Ovary (tissue), 3 donors: ENCODE measurements around the gene ERG.

Experiments
- EP300 ChIP-seq: sonication (generic); formaldehyde crosslinking; IDR thresholded peaks from one replicate; pipeline ENCODE4 v1.6.1; 2017; ENCODE audit warnings: antibody characterized with exemption
- TF ChIP-seq, protein P1 (sequence below), 3 donors: fragments of 450-650 bp in 2 of 3; fragments of 200-600 bp in 1 of 3; IDR thresholded peaks; one replicate each; pipeline versions ENCODE4 v1.5.1 to v1.8.0; 2016 to 2022; ENCODE audit warnings: antibody characterized with exemption in 3 of 3, mild to moderate bottlenecking in 1 of 3
- donor health status: DM: no; HTN: no; CAD: no.

DNA sequence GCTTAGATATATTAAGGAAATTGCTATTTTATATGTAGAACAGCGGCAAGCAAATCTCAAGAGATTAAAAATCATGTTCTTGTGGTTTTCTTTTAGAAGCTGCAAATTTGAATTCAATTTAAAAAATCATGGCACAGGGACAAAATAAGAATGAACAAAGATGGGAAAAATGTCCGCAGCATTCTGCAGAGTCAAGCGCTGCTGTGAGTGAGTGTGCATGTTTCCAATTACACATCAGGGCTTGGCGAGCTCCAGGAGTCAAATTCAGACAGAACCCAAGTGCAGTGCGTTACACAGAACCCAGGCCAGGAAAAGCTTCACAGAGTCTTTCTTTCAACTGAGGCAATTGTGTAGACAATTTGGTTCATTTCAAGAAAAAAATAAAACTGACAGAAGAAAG, 33.3 kb upstream of the ERG start:
- TF ChIP-seq, protein P1, sequence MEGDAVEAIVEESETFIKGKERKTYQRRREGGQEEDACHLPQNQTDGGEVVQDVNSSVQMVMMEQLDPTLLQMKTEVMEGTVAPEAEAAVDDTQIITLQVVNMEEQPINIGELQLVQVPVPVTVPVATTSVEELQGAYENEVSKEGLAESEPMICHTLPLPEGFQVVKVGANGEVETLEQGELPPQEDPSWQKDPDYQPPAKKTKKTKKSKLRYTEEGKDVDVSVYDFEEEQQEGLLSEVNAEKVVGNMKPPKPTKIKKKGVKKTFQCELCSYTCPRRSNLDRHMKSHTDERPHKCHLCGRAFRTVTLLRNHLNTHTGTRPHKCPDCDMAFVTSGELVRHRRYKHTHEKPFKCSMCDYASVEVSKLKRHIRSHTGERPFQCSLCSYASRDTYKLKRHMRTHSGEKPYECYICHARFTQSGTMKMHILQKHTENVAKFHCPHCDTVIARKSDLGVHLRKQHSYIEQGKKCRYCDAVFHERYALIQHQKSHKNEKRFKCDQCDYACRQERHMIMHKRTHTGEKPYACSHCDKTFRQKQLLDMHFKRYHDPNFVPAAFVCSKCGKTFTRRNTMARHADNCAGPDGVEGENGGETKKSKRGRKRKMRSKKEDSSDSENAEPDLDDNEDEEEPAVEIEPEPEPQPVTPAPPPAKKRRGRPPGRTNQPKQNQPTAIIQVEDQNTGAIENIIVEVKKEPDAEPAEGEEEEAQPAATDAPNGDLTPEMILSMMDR (IDR thresholded peaks at IDR 0.05), result no peak
- no peak for TF ChIP-seq EP300
